ENCODE data around the gene MALAT1.

- TF ChIP-seq EZH2 (IDR thresholded peaks at IDR 0.05) (no peak), CTCF (IDR thresholded peaks at IDR 0.05) (no peak), EZH2phosphoT487 (IDR thresholded peaks at IDR 0.05) (no peak)
Observed at GRCh38 chr11:65452806-65453490, 45.9 kb upstream of the MALAT1 start.

All from neural progenitor cell (in vitro differentiated cells).